ENCODE measurements around the gene PTPRD. TPM values are rescaled to one million over a fixed set of nuclear protein-coding genes. Genes with fewer than 3 reads are reported as not detected.

PTPRD gene
- total RNA-seq, 1 experiment from 2014 or later, result 32.5 TPM

DNA sequence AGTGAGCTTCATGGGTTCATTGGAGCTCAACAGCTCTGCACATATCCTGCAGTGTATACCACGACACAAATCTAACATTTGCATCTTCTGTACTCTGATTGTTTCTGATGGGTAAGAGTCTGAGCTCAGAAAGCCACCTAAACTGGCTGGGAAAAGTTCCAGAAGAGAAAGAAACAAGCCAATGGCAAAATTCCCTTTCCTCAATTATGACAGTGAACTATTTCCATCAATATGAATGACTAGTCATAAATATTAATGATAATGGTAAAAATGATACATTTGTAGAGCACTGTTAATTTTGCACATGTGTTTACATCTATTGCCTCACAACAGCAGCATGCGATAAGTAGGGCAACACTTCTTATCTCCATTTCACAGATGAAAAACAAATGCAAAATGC is 1711.7 kb downstream of the PTPRD start:
- H3K4me3 Mint-ChIP-seq, result no peak overlapping the region
- no peak overlapping the region for H3K27ac ChIP-seq (ENCODE audit: insufficient read length, low read depth, low read length)
- H3K4ac ChIP-seq (ENCODE audit: low read depth, low read length), result no peak overlapping the region
- no peak overlapping the region for H3K14ac ChIP-seq (ENCODE audit: insufficient read depth, low read length)
- no peak for DNase-seq
- no peaks in the 10 kb centered on the region for H3K9me3 ChIP-seq (ENCODE audit: control insufficient read depth, low read depth, low read length)
- no peak overlapping the region for H2BK20ac ChIP-seq (ENCODE audit: low read depth, low read length, poor library complexity, severe bottlenecking)
- H3K56ac ChIP-seq (ENCODE audit: insufficient read length, low read depth, low read length), result no peak overlapping the region
- no peaks in the 10 kb centered on the region for H3K79me1 ChIP-seq (ENCODE audit: insufficient read depth, low read depth, low read length, poor library complexity, severe bottlenecking)
- H3K27ac Mint-ChIP-seq, result no peak overlapping the region
- no peak overlapping the region for H2BK15ac ChIP-seq (ENCODE audit: low read depth, low read length)
- no peaks in the 10 kb centered on the region for H3K9me3 Mint-ChIP-seq
- H3K4me1 Mint-ChIP-seq, result no peaks in the 10 kb centered on the region
- no peak overlapping the region for H2BK120ac ChIP-seq (ENCODE audit: low read depth, low read length, poor library complexity, severe bottlenecking)
- no CpG with 5 or more reads among the region's 2 CpGs for WGBS (ENCODE audit: extremely low coverage, insufficient read length, low lambda C conversion rate)
- no peaks in the 10 kb centered on the region for H3K23me2 ChIP-seq (ENCODE audit: insufficient read length, low read depth, low read length, poor library complexity, severe bottlenecking)
- no peak overlapping the region for H3T11ph ChIP-seq (ENCODE audit: low read length)
- H4K5ac ChIP-seq (ENCODE audit: insufficient read length, low read depth, low read length), result no peak overlapping the region
- H2BK12ac ChIP-seq (ENCODE audit: insufficient read length, low read depth, low read length), result no peak overlapping the region
- H4K8ac ChIP-seq (replicated peaks; ENCODE audit: insufficient read length, low read depth, low read length), result no peak overlapping the region
- H3K18ac ChIP-seq (ENCODE audit: insufficient read length, low read depth, low read length), result no peak overlapping the region
- H3K4me1 ChIP-seq (ENCODE audit: insufficient read depth, low read length), result no peaks in the 10 kb centered on the region
- H3K9ac ChIP-seq (ENCODE audit: extremely low read depth, insufficient read length, low read length), result no peak overlapping the region
- no peak overlapping the region for H2AK5ac ChIP-seq (ENCODE audit: insufficient read length, low read length)
- no peaks in the 10 kb centered on the region for H4K20me1 ChIP-seq (ENCODE audit: control insufficient read depth, insufficient read depth, insufficient read length)
- TF ChIP-seq, protein P1, sequence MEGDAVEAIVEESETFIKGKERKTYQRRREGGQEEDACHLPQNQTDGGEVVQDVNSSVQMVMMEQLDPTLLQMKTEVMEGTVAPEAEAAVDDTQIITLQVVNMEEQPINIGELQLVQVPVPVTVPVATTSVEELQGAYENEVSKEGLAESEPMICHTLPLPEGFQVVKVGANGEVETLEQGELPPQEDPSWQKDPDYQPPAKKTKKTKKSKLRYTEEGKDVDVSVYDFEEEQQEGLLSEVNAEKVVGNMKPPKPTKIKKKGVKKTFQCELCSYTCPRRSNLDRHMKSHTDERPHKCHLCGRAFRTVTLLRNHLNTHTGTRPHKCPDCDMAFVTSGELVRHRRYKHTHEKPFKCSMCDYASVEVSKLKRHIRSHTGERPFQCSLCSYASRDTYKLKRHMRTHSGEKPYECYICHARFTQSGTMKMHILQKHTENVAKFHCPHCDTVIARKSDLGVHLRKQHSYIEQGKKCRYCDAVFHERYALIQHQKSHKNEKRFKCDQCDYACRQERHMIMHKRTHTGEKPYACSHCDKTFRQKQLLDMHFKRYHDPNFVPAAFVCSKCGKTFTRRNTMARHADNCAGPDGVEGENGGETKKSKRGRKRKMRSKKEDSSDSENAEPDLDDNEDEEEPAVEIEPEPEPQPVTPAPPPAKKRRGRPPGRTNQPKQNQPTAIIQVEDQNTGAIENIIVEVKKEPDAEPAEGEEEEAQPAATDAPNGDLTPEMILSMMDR (conservative IDR thresholded peaks at IDR 0.05), result no peak
- H2AFZ ChIP-seq (ENCODE audit: low read length), result no peak overlapping the region
- H3K36me3 Mint-ChIP-seq (ENCODE audit: insufficient read depth in 1 of 3, low read depth in 3 of 3), result no peaks in the 10 kb centered on the region
- no peaks in the 10 kb centered on the region for H3K27me3 Mint-ChIP-seq (ENCODE audit: low read depth)
- H3K23ac ChIP-seq (ENCODE audit: insufficient read length, low read depth, low read length), result no peak overlapping the region
- H4K91ac ChIP-seq (ENCODE audit: insufficient read length, low read depth, low read length), result no peak overlapping the region
- no peak overlapping the region for H2BK5ac ChIP-seq (ENCODE audit: insufficient read length, low read length)
- H3K4me2 ChIP-seq (ENCODE audit: insufficient read depth, insufficient read length, low read length), result no peak overlapping the region
- no peaks in the 10 kb centered on the region for H3K27me3 ChIP-seq (ENCODE audit: insufficient read depth, low read length)
- H3K79me2 ChIP-seq (ENCODE audit: insufficient read depth, low read length), result no peaks in the 10 kb centered on the region

Measured in H9 (cell line).